ENCODE data around the gene BAIAP2L1. TPM values are rescaled to one million over a fixed set of nuclear protein-coding genes. Genes with fewer than 3 reads are reported as not detected.
"Not testable (repeated sequence)": the region's sequence is repeated elsewhere in the genome, so short reads cannot be mapped to it uniquely, and the experiment has no call there.

The BAIAP2L1 gene, protein sequence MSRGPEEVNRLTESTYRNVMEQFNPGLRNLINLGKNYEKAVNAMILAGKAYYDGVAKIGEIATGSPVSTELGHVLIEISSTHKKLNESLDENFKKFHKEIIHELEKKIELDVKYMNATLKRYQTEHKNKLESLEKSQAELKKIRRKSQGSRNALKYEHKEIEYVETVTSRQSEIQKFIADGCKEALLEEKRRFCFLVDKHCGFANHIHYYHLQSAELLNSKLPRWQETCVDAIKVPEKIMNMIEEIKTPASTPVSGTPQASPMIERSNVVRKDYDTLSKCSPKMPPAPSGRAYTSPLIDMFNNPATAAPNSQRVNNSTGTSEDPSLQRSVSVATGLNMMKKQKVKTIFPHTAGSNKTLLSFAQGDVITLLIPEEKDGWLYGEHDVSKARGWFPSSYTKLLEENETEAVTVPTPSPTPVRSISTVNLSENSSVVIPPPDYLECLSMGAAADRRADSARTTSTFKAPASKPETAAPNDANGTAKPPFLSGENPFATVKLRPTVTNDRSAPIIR
- 10 to 100 TPM in 5 of 6 experiments, 1 to 10 TPM in 1; 9.1 to 29.5 (median 25.2) TPM for total RNA-seq
- long read RNA-seq, partial matches to known transcripts: 2 of 6 reads
- long read RNA-seq, other reads (novel, unspliced or antisense): 2 of 6 reads

DNA sequence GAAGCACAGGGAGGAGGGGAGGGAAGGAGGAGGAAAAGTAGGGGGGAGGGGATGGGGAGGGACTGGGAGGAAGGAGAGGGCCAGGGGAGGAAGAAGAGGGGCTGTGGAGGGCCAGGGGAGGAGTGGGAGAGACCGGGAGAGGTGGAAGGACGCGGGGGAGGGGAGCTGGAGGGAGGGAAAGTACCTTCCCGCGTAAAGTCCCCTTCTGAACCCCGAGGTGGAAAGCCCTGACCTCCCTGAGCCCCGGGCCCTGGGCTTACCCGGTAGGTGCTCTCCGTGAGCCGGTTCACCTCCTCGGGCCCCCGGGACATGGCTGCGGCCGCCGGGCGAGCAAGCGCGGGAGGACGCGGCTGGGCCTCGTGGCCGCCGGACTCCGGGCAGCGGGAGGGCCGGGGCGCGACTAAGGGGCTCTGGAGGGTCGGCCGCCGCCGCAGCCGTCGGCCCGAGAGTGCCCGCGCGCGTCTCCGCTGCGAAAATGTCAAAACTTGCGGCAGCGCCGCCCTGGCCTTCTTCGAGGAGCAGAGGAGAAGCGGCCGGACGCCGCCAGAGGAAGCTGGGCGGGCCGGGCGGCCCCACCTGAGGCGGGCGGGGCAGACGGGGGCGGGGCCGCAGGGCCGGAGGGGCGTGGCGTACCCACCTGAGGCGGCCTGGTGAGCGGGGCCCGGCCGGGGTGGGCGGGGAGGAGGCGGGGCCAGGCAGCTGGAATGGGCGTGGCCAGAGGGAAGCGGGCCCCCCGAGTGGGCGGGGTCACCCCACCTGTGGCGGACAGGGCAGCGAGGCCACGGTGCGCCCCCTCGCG is at the start of gene BAIAP2L1:
TSS of gene BAIAP2L1 (minus strand) at position 549 of the 799 bp plus-strand sequence. CDS start at position 311, 238 bp downstream.
- intact Hi-C loops (cut with DNase I): loop anchor here (5.0 to 10.0 kb wide), 2 partner anchors 103 to 106 kb away; no protein-coding TSS in a partner anchor

DNA sequence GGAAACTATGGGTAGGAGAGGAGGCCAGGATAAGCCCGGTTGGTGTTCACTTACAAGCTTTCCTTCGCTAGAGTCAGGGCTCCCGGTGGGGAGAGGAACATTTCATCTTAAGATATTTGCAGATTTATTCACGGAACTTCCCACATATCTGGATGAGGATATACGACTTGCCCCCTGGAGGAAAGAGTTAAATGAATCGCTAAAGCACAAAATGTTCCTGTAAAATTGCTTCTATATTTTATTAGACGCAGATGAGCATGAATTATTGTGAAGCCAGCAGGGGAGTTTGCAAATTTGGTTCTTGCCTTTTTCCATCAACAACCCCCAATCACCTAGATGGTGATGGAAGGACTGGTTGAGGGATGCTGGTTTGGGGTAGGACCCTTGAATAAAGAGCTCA is 47.9 kb upstream of the BAIAP2L1 start:
- Histone ChIP-seq H3K27ac (no peak overlapping the region), H3K4me3 (no peak overlapping the region), H3K27me3 (no peaks in the 10 kb centered on the region), H3K36me3 (no peaks in the 10 kb centered on the region), H3K4me1 (no peaks in the 10 kb centered on the region), H3K9me3 (no peaks in the 10 kb centered on the region)
- no peak for TF ChIP-seq POLR2A (IDR thresholded peaks at IDR 0.05)
- TF ChIP-seq, protein P1, sequence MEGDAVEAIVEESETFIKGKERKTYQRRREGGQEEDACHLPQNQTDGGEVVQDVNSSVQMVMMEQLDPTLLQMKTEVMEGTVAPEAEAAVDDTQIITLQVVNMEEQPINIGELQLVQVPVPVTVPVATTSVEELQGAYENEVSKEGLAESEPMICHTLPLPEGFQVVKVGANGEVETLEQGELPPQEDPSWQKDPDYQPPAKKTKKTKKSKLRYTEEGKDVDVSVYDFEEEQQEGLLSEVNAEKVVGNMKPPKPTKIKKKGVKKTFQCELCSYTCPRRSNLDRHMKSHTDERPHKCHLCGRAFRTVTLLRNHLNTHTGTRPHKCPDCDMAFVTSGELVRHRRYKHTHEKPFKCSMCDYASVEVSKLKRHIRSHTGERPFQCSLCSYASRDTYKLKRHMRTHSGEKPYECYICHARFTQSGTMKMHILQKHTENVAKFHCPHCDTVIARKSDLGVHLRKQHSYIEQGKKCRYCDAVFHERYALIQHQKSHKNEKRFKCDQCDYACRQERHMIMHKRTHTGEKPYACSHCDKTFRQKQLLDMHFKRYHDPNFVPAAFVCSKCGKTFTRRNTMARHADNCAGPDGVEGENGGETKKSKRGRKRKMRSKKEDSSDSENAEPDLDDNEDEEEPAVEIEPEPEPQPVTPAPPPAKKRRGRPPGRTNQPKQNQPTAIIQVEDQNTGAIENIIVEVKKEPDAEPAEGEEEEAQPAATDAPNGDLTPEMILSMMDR (IDR thresholded peaks at IDR 0.05): no peak
- ATAC-seq (no peak), DNase-seq (no peak)
- intact Hi-C loops (cut with DNase I): no loop called here
- 71% methylated on average over 5 of the region's 7 CpGs for WGBS (ENCODE audit: insufficient coverage, low coverage, low lambda C conversion rate, missing lambda C conversion rate)

More for the DNA sequence above, at the start of gene BAIAP2L1:
- DNase-seq: peak; percentile 95 to 97 (median 96)
- peaks cover 0 to 15% (median 0%) of the 10 kb centered on the region in 4 donors for H3K4me1 ChIP-seq
- H3K4me3 ChIP-seq: peak within 1 kb of the TSS; percentile 76 to 84 (median 84)
- 0% methylated on average over 4 of the region's 76 CpGs for WGBS (ENCODE audit: insufficient coverage, low coverage, low lambda C conversion rate, missing lambda C conversion rate)
- TF ChIP-seq POLR2A (IDR thresholded peaks at IDR 0.05): peak; percentile 70
- TF ChIP-seq, protein P1 (IDR thresholded peaks at IDR 0.05): peak in 1 of 4 donors; percentile 91
- peak within 1 kb of the TSS; percentile 65 to 75 (median 69) for H3K27ac ChIP-seq
- no peaks in the 10 kb centered on the region for H3K27me3 ChIP-seq
- ATAC-seq: peak; percentile 97 to 99 (median 98)
- no peaks in the 10 kb centered on the region for H3K36me3 ChIP-seq
- H3K9me3 ChIP-seq: no peaks in the 10 kb centered on the region

DNA sequence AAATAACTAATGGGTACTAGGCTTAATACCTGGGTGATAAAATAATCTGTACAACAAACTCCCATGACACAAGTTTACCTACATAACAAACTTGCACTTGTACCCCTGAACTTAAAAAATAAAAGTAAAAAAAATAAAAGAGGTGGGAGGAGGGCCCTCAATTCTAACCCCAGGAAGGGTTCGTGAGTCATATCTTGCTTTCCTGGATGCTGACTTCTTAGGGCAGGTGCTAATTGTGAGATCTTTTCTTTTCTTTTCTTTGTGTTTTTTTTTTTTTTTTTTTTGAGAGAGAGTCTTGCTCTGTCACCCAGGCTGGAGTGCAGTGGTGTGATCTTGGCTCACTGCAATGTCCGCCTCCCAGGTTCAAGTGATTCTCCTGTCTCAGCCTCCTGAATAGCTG is 40.1 kb upstream of the BAIAP2L1 start:
- H3K27ac ChIP-seq; H3K9me3 ChIP-seq; H3K4me1 ChIP-seq; DNase-seq; H3K36me3 ChIP-seq; H3K4me3 ChIP-seq; intact Hi-C loops (cut with DNase I); H3K27me3 ChIP-seq; ATAC-seq: not testable (repeated sequence)
- 88% methylated on average over 2 of the region's 2 CpGs for WGBS (ENCODE audit: insufficient coverage, low coverage, low lambda C conversion rate, missing lambda C conversion rate)

DNA sequence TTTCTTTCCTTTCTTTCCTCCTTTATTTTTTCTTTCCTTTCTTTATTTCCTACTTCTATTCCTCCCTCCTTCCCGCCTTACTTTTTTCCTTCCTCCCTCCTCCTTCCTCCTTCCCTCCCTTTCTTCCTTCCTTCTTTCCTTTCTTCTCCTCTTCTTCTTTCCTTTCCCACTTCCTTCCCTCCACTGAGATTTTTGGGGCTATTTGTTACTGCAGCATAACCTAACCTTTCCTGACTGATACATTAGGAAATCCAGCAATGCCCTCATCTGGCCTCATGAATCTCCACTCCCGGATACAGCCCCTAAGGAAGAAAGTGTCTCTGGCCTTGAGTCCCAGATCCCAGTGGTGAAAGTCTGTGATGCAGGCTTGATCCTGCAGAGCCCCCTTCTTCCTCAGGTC is 38.6 kb upstream of the BAIAP2L1 start:
- no peak for TF ChIP-seq POLR2A (IDR thresholded peaks at IDR 0.05)
- TF ChIP-seq, protein P1 (IDR thresholded peaks at IDR 0.05): no peak
- Histone ChIP-seq H3K4me1 (no peaks in the 10 kb centered on the region), H3K9me3 (no peaks in the 10 kb centered on the region), H3K4me3 (no peak overlapping the region), H3K27ac (no peak overlapping the region), H3K36me3 (no peaks in the 10 kb centered on the region), H3K27me3 (no peaks in the 10 kb centered on the region)
- ATAC-seq (no peak), DNase-seq (no peak)
- 47% methylated on average over 2 of the region's 2 CpGs for WGBS (ENCODE audit: insufficient coverage, low coverage, low lambda C conversion rate, missing lambda C conversion rate)
- intact Hi-C loops (cut with DNase I): loop anchor here in 1 of 2 donors (10.0 kb wide), 1 partner anchor 305 kb away; no protein-coding TSS in a partner anchor

Data from right lobe of liver (tissue), 6 donors.